ENCODE measurements around the gene CNFN.

The CNFN gene

DNA sequence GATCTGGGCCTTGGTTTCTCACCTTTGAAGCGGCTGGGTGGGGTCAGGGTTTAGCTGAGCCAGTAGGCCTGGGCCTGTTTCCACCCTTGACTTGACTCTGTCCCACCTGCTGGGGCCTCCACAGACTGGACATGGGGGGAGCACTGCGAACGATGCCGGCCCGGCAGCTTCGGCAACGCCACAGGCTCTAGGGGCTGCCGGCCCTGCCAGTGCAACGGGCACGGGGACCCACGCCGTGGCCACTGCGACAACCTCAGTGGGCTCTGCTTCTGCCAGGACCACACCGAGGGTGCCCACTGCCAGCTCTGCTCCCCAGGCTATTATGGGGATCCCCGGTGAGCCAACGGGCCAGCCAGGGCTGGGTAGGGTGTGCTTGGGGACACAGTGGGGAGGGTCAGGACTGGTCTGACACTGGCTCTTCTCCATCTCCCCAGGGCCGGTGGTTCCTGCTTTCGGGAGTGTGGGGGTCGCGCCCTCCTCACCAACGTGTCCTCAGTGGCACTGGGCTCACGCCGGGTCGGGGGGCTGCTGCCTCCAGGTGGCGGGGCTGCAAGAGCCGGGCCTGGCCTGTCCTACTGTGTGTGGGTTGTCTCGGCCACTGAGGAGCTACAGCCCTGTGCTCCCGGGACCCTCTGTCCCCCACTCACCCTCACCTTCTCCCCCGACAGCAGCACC lies 36.6 kb downstream of the CNFN start:
- no peaks in the 10 kb centered on the region for H3K27me3 ChIP-seq
- no peaks in the 10 kb centered on the region for H3K9me3 ChIP-seq (replicated peaks in 1 of 11)
- peak overlapping the region in 1 of 11 experiments; percentile 6; a peak in 2 of 22 replicates for H3K27ac ChIP-seq
- H3K9ac ChIP-seq, result no peak overlapping the region
- peaks cover 16 to 87% (median 56%) of the 10 kb centered on the region in 11 experiments; a peak in 21 of 22 replicates for H3K36me3 ChIP-seq
- TF ChIP-seq Cebpa-rat (IDR thresholded peaks at IDR 0.05), result no peak
- H4K20me1 ChIP-seq, result peaks cover 0 to 21% (median 0%) of the 10 kb centered on the region in 11 experiments; a peak in 1 of 22 replicates
- H3K4me3 ChIP-seq, result no peak overlapping the region
- H3K4me1 ChIP-seq, result peaks cover 0 to 17% (median 13%) of the 10 kb centered on the region in 10 experiments; a peak in 11 of 20 replicates
- peak overlapping the region in 6 of 11 experiments; percentile 1 to 47 (median 32); a peak in 6 of 22 replicates for H3K4me2 ChIP-seq

DNA sequence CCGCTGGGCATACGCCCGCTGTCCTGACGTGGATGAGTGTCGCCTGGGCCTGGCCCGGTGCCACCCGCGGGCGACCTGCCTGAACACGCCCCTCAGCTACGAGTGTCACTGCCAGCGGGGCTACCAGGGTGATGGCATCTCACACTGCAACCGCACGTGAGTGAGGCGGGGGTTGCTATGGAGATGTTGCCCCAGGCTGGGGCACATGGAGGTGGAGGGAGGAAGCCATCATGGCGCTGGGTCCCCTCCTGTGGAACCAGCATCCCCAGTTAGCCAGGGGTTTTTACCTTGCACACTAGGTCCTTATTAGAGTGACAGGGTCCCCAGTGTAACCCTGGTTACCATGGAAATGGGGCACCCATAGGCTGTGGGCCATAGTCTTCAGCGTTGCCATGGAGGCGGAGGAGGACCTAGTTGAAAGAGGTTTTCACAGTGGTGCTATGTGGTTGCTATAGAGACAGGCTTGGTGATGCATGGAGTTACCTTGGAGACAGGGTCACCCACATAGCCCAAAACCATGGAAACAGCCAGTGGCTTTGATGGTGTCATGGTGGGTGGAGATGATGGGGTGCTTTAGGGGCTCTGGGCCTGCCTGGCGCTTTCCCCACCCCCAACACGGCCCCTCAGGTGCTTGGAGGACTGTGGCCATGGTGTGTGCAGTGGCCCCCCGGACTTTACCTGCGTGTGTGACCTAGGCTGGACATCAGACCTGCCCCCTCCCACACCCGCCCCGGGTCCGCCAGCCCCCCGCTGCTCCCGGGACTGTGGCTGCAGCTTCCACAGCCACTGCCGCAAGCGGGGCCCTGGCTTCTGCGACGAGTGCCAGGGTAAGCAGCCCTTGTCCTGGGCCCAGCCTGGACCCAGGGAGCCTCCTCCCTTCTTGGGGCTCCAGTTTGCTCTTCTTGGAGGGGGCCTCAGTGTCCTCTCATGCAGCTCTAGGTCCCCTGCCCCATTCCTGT lies 37.5 kb downstream of the CNFN start:
- Histone ChIP-seq H3K36me3 (peaks cover 22 to 87% (median 53%) of the 10 kb centered on the region in 11 experiments; a peak in 21 of 22 replicates), H4K20me1 (peaks cover 0 to 21% (median 0%) of the 10 kb centered on the region in 11 experiments; a peak in 1 of 22 replicates), H3K27me3 (no peaks in the 10 kb centered on the region), H3K9me3 (replicated peaks in 1 of 11) (no peaks in the 10 kb centered on the region), H3K4me3 (no peak overlapping the region), H3K4me2 (peak overlapping the region in 6 of 11 experiments; percentile 1 to 47 (median 32); a peak in 9 of 22 replicates), H3K4me1 (peaks cover 0 to 17% (median 13%) of the 10 kb centered on the region in 10 experiments; a peak in 13 of 20 replicates), H3K9ac (no peak overlapping the region), H3K27ac (peak overlapping the region in 2 of 11 experiments; percentile 29 to 35; a peak in 2 of 22 replicates)
- TF ChIP-seq Cebpa-rat (IDR thresholded peaks at IDR 0.05), result no peak

- TF ChIP-seq Cebpa-rat (IDR thresholded peaks at IDR 0.05), result no peak
- H4K20me1 ChIP-seq, result peaks cover 0 to 21% (median 0%) of the 10 kb centered on the region in 11 experiments; a peak in 2 of 22 replicates
- H3K4me2 ChIP-seq, result no peak overlapping the region
- H3K9ac ChIP-seq, result no peak overlapping the region
- no peaks in the 10 kb centered on the region for H3K9me3 ChIP-seq (replicated peaks in 1 of 11)
- peaks cover 22 to 77% (median 40%) of the 10 kb centered on the region in 11 experiments; a peak in 21 of 22 replicates for H3K36me3 ChIP-seq
- peaks cover 13 to 23% (median 14%) of the 10 kb centered on the region in 10 experiments; a peak in 18 of 20 replicates for H3K4me1 ChIP-seq
- no peak overlapping the region for H3K27ac ChIP-seq
- H3K27me3 ChIP-seq, result no peaks in the 10 kb centered on the region
- H3K4me3 ChIP-seq, result no peak overlapping the region
These were observed 38.9 kb downstream of the CNFN start for GRCh38 chr19:42351079-42351735.

DNA sequence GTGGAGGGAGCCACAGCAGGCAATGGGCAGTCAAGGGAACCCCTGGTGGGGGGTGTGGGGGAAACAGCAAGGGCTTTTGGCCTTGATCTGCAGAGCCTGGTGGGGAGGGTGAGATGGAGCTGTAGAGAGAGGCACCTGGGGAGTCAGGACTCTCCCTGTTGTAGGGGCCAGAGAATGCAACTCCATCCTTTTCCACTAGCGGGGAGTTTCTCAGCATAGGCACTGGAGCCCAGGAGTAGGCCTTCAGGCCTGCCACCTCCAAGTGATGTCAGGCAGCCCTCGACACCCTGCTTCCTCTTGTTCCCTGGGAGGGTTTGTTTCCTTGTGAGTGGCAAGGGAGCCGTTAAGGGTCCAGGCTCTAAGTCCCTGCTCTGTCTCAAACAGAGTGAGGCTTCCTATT lies 39.7 kb downstream of the CNFN start:
- no peak overlapping the region for H3K27ac ChIP-seq
- H4K20me1 ChIP-seq, result peaks cover 0 to 21% (median 0%) of the 10 kb centered on the region in 11 experiments; a peak in 2 of 22 replicates
- no peaks in the 10 kb centered on the region for H3K27me3 ChIP-seq
- no peak overlapping the region for H3K4me3 ChIP-seq
- no peak overlapping the region for H3K4me2 ChIP-seq
- no peak for TF ChIP-seq Cebpa-rat (IDR thresholded peaks at IDR 0.05)
- H3K9ac ChIP-seq, result no peak overlapping the region
- peaks cover 21 to 75% (median 35%) of the 10 kb centered on the region in 11 experiments; a peak in 21 of 22 replicates for H3K36me3 ChIP-seq
- no peaks in the 10 kb centered on the region for H3K9me3 ChIP-seq (replicated peaks in 1 of 11)
- H3K4me1 ChIP-seq, result peaks cover 13 to 25% (median 14%) of the 10 kb centered on the region in 10 experiments; a peak in 18 of 20 replicates

DNA sequence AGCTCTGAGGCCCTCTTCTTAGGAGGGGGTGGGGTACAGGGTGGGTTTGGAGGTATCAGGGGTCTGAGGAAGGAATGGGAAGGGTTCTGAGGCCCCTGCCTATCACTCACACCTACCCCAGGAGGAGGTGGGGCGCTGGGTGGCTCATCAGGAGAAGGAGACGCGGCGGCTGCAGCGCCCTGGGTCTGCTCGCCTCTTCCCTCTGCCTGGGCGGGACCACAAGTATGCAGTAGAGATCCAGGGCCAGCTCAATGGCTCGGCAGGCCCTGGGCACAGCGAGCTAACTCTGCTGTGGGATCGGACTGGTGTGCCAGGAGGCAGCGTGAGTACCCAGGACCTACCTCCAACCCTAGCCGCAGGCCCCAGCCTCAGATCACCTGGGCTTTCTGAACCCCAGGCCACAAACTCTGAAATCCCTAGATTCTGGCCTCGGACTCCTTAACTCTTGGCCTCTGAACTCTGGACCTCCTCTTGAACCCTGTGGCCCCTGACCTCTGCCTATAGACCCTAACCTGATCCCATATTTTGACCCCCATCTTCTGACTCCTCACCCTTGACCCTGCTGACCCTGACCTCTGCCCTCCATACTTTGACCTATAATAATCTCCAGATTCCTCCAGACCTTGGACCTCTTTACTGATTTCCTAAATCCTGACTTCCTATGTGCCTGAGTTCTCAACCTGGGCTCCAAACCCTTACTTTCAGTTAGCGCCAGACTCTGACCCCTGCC lies 40.6 kb downstream of the CNFN start:
- H3K27ac ChIP-seq, result no peak overlapping the region
- no peak for TF ChIP-seq Cebpa-rat (IDR thresholded peaks at IDR 0.05)
- peaks cover 23 to 75% (median 36%) of the 10 kb centered on the region in 11 experiments for H3K36me3 ChIP-seq
- peaks cover 0 to 23% (median 0%) of the 10 kb centered on the region in 11 experiments; a peak in 2 of 22 replicates for H4K20me1 ChIP-seq
- no peak overlapping the region for H3K9ac ChIP-seq
- H3K4me2 ChIP-seq, result no peak overlapping the region
- no peak overlapping the region for H3K4me3 ChIP-seq
- H3K27me3 ChIP-seq, result no peaks in the 10 kb centered on the region
- no peaks in the 10 kb centered on the region for H3K9me3 ChIP-seq (replicated peaks in 1 of 11)
- H3K4me1 ChIP-seq, result peaks cover 13 to 25% (median 14%) of the 10 kb centered on the region in 10 experiments; a peak in 18 of 20 replicates

GRCh38 chr19:42348211-42348610 lies 41.9 kb downstream of the CNFN start:
- H3K9me3 ChIP-seq (replicated peaks in 1 of 11), result no peaks in the 10 kb centered on the region
- H4K20me1 ChIP-seq, result peaks cover 0 to 11% (median 0%) of the 10 kb centered on the region in 11 experiments; a peak in 2 of 22 replicates
- no peak for TF ChIP-seq Cebpa-rat (IDR thresholded peaks at IDR 0.05)
- H3K4me2 ChIP-seq, result no peak overlapping the region
- H3K4me1 ChIP-seq, result peaks cover 10 to 22% (median 13%) of the 10 kb centered on the region in 10 experiments; a peak in 18 of 20 replicates
- H3K36me3 ChIP-seq, result peaks cover 21 to 75% (median 31%) of the 10 kb centered on the region in 11 experiments
- no peak overlapping the region for H3K4me3 ChIP-seq
- H3K27me3 ChIP-seq, result no peaks in the 10 kb centered on the region
- H3K27ac ChIP-seq, result no peak overlapping the region
- H3K9ac ChIP-seq, result no peak overlapping the region

DNA sequence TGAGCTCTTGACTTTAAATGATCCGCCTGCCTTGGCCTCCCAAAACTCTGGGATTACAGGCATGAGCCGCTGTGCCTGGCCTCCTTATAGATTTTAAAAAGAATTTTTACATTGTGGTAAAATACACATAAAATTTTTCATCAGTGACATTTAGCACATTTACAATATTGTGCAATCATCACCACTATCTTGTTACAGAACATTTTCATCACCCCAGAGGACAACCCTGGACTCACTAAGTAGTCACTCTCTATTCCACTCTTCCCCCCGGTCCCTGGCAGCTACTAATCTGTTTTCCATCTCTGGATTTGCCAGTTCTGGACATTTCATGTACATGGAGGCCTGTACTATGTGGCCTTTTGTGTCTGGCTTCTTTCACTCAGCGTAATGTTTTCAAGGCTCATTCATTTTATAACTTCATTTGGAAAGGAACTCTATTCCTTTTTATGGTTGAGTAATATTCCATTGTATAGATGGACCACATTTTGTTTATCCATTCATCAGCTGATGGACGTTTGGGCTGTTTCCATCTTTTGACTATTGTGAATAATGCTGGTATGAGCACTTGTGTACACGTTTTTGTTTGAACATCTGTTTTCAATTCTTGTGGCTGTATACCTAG lies 44.8 kb downstream of the CNFN start:
- TF ChIP-seq Cebpa-rat (IDR thresholded peaks at IDR 0.05), result peak in 6 of 11 experiments; percentile 17 to 73 (median 56); a peak in 8 of 22 replicates
- H3K36me3 ChIP-seq, result peaks cover 29 to 87% (median 45%) of the 10 kb centered on the region in 11 experiments

More for the DNA sequence above, 44.8 kb downstream of the CNFN start:
- Histone ChIP-seq H3K4me2 (no peak overlapping the region), H3K27me3 (no peaks in the 10 kb centered on the region), H3K9ac (no peak overlapping the region), H4K20me1 (peaks cover 0 to 5% (median 0%) of the 10 kb centered on the region in 11 experiments; a peak in 2 of 22 replicates), H3K27ac (no peak overlapping the region), H3K4me1 (peaks cover 0 to 18% (median 4%) of the 10 kb centered on the region in 10 experiments; a peak in 8 of 20 replicates), H3K9me3 (replicated peaks in 1 of 11) (no peaks in the 10 kb centered on the region), H3K4me3 (no peak overlapping the region)
